Epithelial cell of prostate (primary cell): ENCODE data around the gene FHOD1.

ENCODE experiments used
- DNase-seq: peaks from one replicate; pipeline ENCODE4 v3.0.0-alpha.2; 2011; ENCODE audit warnings: low read depth, low spot score
- H3K27ac ChIP-seq: fragments of 450-650 bp; 2 replicates; pipeline ENCODE4 v1.5.1; 2017; ENCODE audit warnings: mild to moderate bottlenecking

The FHOD1 gene

DNA sequence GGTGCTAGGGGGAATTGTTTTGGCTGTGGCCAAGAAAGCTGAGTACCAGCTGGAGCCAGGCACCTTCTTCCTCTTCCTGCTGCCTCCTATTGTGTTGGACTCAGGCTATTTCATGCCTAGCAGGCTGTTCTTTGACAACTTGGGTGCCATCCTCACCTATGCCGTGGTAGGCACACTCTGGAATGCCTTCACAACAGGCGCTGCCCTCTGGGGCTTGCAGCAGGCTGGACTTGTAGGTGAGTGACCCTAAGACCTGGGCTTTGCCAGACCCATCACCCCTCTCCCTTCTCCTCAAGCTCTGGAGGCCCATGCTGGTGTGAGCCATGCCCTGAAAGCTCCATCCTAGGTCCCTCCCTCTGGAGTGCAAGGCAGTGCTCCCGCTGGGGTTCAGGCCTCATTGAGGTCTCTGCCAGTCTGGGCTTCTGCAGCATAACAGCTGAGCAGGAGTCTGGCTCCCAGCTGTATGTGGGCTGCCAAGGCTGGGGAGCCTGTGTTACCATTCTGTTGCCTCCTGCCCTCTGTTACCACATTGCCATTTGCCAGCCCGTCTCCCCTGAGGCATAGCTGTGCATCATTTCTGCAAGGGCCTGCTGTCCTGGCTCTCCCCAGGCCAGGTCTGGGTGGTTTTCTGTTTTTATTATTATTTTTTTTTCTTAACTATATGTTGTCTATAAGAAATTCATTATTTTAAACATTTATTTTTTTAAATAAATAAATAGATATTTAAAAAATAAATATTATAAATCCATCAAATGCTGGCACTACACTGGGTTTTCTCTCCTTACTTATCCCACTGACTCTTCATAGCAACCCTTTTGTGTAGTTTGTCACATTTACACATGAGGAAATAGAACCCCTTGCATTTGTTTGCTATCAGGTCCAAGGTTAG, 5.6 kb upstream of the FHOD1 start:
- no peak for DNase-seq

DNA sequence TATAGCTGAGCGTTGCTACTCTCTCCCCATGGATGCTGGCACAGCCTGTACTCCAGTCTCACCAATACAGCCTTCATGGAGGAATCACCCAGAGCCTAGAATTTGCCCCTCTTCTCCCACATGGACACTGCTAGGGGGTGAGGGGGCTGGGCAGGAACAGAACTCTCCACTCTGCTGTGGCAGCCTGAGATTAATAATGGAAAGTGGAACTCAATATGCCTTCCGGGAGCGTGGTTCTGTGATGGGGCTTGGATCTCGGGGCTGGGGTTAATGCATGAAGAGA, 2.7 kb upstream of the FHOD1 start:
- no peak for DNase-seq
- H3K27ac ChIP-seq = no peak overlapping the region

More for the DNA sequence above, 5.6 kb upstream of the FHOD1 start:
- no peak overlapping the region for H3K27ac ChIP-seq

DNA sequence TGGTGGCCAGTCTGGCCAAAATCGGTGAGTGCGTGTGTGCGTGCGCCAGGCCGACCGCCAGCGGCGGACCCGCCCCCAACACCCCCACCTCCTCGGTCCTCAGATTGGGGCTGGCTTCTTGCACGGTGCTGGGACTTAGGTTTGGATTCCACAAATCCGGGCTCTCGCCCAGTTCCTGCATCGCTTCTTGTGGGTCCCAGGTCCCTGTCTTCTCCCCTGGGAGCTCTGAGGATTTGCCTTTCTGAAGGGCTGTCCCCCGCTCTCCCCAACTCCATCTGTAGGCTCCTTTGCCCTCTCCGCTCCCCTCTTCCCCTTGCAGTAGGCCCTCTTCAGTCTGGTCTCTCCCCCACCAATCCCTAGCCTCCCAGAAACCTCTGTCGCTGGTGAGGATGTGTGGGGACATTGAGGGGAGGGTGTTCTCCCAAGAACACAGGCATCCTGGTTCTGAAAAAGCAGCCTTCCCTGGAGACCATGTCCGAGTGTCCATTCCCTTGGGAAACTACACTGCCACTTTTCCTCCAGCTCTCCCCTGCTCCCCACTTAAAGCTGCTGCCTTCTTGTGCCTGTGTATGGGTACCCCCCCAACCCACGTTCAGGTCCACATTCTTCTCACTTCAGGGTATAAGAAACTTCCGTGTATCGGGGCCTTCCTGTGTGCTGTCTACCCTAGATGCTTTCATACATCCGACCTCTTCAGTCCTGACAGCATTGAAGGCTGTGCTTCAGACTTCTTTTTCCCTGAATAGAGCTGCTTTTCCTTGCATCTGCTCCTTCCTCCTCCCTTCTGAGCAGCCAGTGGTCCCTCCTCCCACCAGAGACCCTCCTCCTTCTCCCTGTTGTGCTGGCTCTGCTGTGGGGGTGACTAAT, 2.1 kb upstream of the FHOD1 start:
- no peak overlapping the region for H3K27ac ChIP-seq
- DNase-seq = no peak

DNA sequence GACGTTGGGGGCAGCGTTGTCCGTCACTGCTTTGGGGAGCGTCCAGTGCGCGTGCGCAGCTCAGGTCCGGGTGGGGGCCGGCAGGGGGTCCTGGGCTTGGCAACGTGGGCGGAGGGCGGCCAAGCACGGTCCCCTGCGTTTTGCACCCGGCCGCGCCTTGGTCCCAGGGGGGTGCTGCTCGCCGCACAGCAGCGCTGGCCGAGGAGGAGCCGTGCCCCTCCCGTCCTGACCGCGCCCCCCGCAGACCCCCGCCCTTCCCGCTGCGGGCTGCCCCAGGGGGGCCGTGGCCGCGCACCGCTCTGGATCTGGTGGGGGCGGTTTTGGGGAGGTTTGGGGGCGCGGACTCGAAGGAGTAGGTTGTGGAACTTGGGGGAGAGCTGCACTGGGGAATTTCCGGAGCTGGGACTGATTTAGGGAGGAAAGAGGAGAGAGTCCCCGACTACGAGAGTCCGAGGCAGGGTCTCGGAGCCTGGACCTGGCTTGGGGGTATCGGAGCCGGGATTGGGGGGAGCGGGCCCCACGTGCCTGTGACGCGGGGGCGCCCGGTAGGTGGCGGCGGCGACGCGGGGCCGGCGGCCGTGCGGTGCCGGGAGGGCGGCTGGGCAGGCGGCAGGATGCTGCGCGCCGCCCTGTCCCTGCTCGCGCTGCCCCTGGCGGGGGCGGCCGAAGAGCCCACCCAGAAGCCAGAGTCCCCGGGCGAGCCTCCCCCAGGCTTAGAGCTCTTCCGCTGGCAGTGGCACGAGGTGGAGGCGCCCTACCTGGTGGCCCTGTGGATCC, 1.3 kb upstream of the FHOD1 start, which contains the start of gene SLC9A5:
Gene SLC9A5 (plus strand): TSS at position 579 of the 777 bp plus-strand sequence. CDS start 36 bp downstream, at position 615.
- H3K27ac ChIP-seq = no peak within 1 kb of the TSS

DNA sequence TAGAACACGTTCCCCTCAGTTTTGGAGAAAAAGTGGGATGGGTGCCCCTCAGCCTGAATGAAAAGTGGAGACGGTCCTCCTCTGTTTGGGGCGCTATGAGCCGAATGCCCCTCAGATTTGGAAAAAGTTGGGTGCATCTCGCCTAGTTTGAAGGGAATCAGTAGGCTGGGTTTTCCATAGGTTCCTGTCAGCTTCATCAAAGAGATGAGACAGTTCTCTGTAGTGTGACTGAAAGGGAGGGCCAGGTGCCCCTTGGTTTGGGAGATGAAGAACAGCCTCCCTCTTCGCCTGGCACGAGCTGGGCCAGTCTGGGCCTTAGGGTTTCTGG, 756 bp upstream of the FHOD1 start:
- no peak for DNase-seq
- H3K27ac ChIP-seq = no peak overlapping the region

More for the DNA sequence above, 1.3 kb upstream of the FHOD1 start, which contains the start of gene SLC9A5:
- DNase-seq = no peak

DNA sequence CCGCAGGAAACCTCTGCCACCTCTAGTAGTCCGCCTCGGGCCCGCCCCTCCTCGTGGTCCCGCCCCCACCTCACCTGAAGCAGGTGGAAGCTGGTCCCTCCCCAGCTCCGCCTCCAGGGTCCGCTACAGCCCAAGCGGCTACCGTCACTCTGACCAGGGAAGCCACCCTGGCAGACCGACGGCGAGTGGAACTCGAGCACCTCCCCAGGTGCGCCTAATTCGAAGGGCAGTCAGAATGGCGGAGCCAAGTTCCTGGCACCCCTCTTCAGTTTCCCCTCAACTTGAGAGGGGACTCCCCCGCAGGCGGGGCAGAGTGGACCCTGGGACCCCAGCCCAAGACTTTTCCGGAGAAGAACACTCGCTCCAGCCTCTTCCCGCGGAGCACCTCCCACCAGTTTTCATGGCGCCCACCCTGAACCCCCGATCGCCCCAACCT, 507 bp downstream of the FHOD1 start:
- no peak for DNase-seq

DNA sequence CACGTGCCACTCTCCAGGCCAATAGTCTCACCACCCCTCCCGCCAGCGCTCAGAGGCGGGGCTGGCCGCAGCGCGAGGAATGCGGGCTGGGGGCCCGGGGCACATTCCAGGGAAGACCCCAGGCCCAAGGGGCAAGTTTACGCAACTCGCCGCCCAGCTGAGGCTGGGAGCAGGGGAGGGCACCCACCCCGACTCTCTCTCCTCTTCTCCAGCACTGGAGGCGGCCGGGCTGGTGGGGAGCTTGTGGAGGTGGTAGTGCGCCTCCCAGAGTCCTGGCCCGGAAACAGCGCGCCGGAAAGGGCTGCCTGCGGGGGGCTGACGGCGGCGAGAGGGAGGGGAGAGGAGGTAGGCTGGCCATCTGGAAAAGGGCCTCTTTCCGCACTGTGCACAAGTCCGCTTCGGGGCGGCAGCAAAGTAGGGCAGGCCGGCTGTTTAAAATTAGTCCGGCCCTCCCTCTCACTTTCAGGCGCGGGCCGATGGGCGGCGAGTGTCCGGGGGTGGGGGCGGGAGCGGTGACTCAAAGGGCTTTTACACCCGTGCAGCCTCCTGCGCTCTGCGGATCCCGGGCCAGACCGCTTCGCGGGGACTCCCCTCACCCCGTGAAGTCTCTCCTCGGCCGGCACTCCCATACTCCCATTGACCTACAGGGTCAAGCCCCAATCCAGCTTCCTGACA, 1.1 kb downstream of the FHOD1 start:
- DNase-seq = no peak
- H3K27ac ChIP-seq = peak overlapping the region; percentile 95

More for the DNA sequence above, 507 bp downstream of the FHOD1 start:
- H3K27ac ChIP-seq = peak overlapping the region; percentile 95

DNA sequence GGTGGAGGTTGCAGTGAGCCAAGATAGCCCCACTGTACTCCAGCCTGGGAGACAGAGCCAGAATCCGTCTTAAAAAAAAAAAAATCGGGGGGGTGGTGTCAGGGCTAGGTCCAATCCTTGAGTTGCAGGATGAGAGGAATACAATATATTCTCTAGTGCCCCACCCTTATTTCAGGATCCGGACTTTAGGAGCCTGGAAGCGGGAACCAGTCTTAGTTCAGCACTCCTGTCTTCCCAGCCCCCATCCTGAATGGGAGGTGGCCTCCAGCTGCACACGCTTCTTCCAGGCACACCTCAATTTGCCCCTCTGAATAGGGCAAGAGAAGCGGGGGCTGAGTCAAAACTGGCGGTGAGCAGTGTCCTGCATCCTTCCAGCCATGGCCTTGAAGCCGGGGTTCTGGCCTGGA, 1.6 kb downstream of the FHOD1 start:
- no peak for DNase-seq
- peak overlapping the region; percentile 95 for H3K27ac ChIP-seq

DNA sequence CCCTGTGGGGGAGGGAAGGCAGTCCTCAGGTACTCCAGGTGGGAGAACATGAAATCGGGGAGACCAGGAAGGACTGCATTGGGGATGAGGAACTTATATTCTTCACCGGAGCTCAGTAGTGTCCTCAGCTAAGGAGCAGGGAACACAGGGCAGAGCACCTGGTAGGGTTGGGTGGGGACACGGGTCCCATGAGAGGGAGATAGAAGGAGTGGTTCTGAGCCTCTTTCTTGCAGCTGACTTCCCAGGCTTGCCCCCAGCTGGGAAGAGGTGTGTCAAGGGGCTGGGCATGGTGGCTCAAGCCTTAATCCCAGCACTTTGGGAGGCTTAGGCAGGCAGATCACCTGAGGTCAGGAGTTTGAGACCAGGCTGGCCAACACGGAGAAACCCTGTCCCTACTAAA, 2.1 kb downstream of the FHOD1 start:
- DNase-seq = no peak
- H3K27ac ChIP-seq = peak overlapping the region; percentile 95

DNA sequence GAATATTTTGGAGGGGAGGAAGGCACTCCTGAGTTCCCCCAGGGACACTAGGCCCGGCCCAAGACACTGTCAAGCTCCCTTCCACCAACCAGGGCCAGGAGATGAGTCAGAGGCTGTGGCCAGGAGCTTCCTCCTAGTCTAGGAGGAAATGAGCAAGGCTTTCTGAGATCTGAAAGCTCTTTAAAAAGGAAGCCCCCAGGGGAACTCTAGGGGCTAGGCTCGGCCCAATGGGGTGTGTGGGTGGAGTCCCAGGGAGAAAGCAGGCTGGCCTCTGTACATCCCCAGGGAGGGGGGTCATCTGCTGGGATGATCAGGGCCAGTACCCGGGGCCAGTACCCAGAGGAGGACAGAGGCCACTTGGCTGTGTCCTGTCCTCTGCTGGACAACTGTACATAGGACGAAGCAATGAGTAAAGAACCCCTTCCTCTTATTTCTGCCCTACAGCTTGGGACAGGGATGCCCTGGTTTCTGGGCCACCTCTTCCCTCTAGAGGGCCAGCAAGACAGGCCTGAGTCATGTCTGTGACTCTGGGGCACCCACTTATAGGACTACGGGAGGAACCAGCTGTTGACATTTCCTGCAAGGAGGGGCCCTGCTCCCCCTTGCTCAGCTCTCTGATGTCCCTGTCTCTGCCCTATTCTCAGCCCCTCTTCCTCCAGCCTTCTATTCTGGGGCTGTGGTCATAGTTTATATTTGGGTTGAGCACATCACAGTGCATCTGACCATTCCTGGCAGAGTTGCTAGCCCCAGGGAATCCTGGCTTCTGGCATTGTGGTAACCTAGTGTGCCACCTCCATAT, 2.7 kb downstream of the FHOD1 start:
- no peak for DNase-seq
- peak overlapping the region; percentile 95 for H3K27ac ChIP-seq

DNA sequence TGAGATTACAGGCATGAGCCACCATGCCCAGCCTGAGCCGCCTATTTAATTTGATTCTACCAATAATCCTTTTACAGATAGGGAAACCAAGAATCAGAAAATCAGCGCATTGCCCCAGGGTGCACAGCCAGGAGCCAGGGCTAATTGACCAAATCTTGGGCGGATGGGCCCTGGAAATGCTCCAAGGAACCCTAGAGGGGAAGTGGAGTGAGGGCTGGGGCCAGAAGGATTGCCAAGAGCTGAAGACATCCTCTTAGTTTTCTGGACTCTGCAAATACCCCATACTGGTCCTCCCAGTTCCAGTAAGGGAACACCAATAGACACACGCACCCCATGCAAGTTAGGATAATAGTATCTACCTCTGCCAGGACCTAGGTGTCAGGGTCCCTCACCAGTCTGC, 3.8 kb downstream of the FHOD1 start:
- H3K27ac ChIP-seq = peak overlapping the region; percentile 95
- DNase-seq = no peak

DNA sequence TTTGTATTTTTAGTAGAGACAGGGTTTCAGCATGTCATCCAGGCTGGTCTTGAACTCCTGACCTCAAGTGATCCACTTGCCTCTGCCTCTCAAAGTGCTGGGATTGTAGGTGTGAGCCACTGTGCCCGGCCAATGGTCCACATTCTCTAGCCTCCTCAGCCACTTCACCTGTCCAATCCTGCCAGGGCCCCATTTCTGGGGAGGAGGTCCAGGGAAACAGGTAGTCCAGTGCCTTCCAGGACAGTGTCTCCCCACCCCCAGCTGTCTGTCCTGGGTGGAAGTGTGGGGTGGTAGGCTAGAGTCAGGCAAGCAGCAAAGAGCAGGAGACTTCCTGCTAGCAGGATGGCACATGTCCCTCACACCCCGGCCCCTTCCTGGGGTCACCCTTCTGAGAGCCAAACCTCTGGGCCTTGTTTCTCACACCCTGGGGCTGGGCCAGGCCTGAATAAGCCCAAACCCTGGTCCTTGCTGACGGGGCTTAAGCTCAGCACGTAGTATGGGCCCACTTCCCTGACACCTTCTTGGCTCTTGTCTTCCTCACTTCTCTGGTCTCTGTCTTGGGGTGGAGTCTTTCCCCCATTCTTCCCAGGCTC, 5.0 kb downstream of the FHOD1 start:
- peak overlapping the region; percentile 95 for H3K27ac ChIP-seq
- no peak for DNase-seq

DNA sequence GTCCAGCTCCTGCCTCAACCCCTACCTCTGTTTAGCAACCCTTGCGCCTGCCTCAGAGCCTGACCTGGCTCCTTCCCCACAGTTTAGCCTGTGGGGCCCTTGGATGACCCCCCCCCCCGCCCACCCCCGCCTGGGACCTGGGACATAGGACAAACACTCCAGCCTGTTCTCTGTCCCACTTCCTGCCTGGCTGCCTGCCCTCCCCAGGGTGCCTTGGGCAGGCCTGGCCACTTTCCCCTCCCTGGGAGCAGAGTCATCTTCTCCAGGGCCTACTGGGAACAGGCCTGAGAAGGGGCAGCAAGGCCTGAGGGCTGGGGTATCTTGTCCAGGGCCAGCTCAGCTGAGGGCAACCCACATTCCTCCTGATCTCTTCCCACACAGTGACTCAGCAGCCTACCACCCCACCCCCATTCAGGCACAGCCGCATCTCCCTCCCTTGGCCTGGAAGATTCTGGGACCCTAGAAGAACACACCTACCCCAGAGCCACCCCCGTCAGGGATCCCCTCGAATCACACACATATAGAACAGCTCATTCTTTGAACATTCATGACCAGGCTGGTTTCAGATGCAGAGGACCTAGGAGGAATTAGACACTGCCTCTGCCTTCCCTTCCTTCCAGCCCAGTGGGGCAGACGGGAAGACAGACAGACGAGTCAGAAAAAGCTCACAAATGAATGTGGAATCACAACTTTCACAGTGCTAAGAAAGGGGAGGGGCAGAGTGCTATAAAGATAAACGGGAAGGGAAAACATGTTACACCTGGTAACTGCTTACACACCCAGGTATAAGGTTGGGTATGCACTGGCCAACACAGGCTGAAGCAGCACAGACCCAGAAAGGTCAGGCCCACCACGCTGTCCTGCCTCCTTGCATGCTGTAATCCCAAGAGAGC, 6.0 kb downstream of the FHOD1 start:
- H3K27ac ChIP-seq = peak overlapping the region; percentile 95
- no peak for DNase-seq

DNA sequence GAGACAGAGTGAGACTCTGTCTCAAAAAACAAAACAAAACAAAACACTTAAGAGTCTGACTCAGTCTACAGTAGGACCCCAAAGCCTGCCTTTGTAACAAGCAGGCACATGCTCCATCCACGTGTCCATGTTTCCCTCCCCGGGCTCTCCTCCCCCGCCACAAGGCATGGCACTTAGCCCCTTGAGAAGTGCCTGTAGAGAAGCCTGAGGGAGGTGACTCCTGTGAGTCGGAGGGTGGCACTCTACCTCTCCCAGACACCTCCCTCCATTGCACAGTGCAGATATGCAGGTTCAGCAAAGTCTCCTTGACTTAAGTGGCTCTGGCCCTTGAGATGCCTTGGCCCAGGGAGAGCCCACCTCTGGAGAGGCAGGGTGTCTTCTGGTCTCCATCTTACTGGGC, 6.8 kb downstream of the FHOD1 start:
- no peak for DNase-seq
- H3K27ac ChIP-seq = peak overlapping the region; percentile 95

DNA sequence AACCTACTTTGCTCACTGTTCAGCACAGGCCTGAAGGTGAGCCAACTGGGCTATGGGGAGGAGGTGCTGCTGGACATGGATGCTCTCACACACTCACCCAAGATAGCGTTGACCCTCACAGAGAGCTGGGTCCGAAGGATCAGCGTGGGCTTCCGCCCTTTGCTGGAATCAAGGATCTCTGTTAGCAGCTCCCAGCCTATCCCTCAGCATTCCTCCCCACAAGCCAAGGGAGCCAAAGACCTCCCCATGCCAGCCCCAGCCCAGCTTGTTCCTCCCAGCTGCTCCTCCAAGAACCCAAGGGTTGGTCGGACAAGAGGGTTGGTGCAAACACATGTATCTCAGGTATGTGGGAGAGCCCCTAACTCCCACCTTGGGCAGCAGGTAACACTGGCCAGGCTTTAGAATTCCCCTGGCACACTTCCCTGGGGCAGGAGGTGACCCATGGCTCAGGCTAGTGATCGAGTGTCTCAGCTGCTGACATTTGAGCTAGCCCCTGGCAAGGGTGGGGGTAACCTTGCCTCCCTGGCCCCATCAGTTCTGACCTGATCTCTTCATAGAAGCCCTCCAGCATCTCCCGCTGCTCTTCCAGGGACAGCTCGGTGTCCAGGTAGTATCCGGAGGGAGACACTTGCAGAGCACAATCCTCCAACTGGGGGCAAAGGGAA, 8.3 kb downstream of the FHOD1 start:
- DNase-seq = no peak
- H3K27ac ChIP-seq = no peak overlapping the region

DNA sequence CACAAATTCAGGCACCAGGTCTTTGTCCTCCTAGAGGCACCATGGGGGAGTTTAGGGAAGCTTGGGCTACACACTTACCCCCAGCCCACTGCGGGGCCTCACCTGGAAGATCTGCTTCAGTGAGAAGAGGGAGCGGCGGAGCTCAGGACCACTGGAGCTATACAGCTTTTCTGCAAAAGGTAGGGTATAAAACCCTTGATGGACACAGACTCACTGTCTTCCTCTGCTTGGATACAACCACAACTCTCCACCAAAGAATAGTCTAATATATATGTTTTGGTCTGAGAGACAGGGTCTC, 9.1 kb downstream of the FHOD1 start:
- no peak overlapping the region for H3K27ac ChIP-seq
- no peak for DNase-seq

DNA sequence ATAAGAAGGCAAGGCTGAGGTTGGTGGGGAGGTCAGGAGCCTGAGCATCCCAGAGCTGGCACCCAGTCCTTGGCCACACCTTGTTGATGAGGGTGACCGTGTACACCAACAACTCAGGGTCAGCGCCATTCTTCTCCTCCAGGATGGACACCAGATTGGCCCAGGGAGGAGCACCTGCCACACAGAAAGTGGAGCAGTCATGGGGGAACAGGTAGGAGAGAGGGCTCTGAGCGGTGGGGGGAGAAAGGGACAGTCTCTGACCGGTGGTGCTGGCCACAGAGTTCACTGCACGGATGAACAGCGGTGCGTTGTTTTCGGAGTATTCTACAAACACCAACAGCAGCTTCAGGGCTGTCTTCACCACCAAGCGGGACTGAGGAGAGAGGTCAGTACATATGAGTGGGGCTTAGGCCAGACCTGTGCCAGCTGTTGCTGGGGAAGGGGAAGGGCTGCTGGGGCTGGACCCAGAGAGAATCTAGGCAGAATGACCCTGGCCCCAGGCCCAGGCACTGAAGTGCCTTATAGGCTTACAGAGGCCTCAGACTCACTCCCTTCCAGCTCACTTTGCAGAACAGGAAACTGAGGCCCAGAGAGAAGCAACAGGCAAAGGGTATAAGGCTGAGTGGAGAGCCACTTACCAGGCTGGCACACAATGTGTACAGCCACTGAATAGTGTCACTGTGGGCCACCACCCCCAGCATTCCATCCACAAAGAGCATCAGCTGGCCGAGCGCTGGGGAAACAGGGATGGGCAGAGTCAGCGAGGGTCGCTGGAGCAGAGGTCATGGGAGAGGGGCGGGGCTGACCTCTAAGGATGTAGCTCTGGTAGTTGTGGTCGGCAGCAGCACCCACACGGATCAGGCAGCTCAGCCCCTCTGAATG, 9.6 kb downstream of the FHOD1 start:
- DNase-seq = no peak
- H3K27ac ChIP-seq = no peak overlapping the region
